Ovary (tissue), 9 donors: ENCODE data around the gene FGD2. TPM values are rescaled to one million over a fixed set of nuclear protein-coding genes. Genes with fewer than 3 reads are reported as not detected.

Source experiments
- DNase-seq, 5 donors: peaks; one replicate each; pipeline ENCODE4 v3.0.0-alpha.2; 2019 to 2020
- H3K27ac ChIP-seq, 2 donors: fragments of 200-600 bp; one replicate each; pipeline versions ENCODE4 v1.5.1 to v1.8.0; 2019 to 2022
- H3K27me3 ChIP-seq: fragments of 200-600 bp; one replicate; pipeline ENCODE4 v1.8.0; 2022
- H3K36me3 ChIP-seq: fragments of 200-600 bp; sonication (generic); one replicate; pipeline ENCODE4 v1.5.1; 2019
- H3K4me1 ChIP-seq: one replicate; pipeline ENCODE4 v1.8.1; 2013; ENCODE audit warnings: mild to moderate bottlenecking, moderate library complexity; ENCODE audit not compliant: insufficient read depth
- H3K4me3 ChIP-seq: fragments of 200-600 bp; sonication (generic); one replicate; pipeline ENCODE4 v1.5.1; 2017
- H3K9me3 ChIP-seq, 2 donors: fragments of 200-600 bp in 1 of 2; sonication (generic) in 1 of 2; one replicate each; pipeline versions ENCODE4 v1.5.1 to v1.8.1; 2013 to 2019; ENCODE audit warnings: mild to moderate bottlenecking in 1 of 2, moderate library complexity in 1 of 2
- CTCF ChIP-seq, 3 donors: fragments of 450-650 bp in 2 of 3; fragments of 200-600 bp in 1 of 3; IDR thresholded peaks; one replicate each; pipeline versions ENCODE4 v1.5.1 to v1.8.0; 2016 to 2022; ENCODE audit warnings: antibody characterized with exemption in 3 of 3, mild to moderate bottlenecking in 1 of 3
- EP300 ChIP-seq: sonication (generic); formaldehyde crosslinking; IDR thresholded peaks from one replicate; pipeline ENCODE4 v1.6.1; 2017; ENCODE audit warnings: antibody characterized with exemption
- POLR2A ChIP-seq: fragments of 450-650 bp; IDR thresholded peaks from one replicate; pipeline ENCODE4 v1.6.1; 2017; ENCODE audit warnings: antibody characterized with exemption, mild to moderate bottlenecking, moderate library complexity
- WGBS, 3 donors: extraction: QIAGEN DNeasy Blood & Tissue Kit in 1 of 3; methylation state at CpG; one replicate each; pipeline versions ENCODE4 v1.1.5 to v1.1.7; 2013 to 2017; 5-methylcytosine and 5-hydroxymethylcytosine counted together
- intact Hi-C, 4 donors: fragments of 100-400 bp; cut with DNase I; formaldehyde crosslinking; loops; one replicate each; pipeline versions ENCODE4 v1.11.0 to v1.15.1; 2022 to 2023
- polyA plus RNA-seq, 2 donors: library from polyadenylated mRNA; stranded (reverse); fragments of 200-250 nt in 1 of 2; fragments of 350-450 nt in 1 of 2; fragmentation: Illumina TruSeq in 1 of 2; extraction: RNeasy Lipid Tissue Mini Kit (QIAGEN cat#74804) in 1 of 2; gene quantifications; one replicate each; pipeline ENCODE4 v1.2.3, GENCODE V29; 2013 to 2014
- total RNA-seq, 7 donors: library from RNA; depleted of rRNA in 2 of 7; stranded (reverse); fragments of >200 nt in 2 of 7; fragmentation: NEBNext Ultra II Directional in 3 of 7; extraction: Animal tissue kit (Norgen Biotek cat#: 25700) in 3 of 7; gene quantifications; one replicate each; pipeline versions ENCODE4 v1.1.0 to v1.2.4, GENCODE V29; 2016 to 2023
- donor health status: DM: no; HTN: no; CAD: no; lungs with moderate emphysema.
- donor health status: DM: no; HTN: no; CAD: no.
- donor health status: Bipolar disorder and iron deficiency.
- donor health status: DM: yes; HTN: yes; CAD: no.
- donor health status: DM: no; HTN: no; CAD: no.
- donor health status: DM: yes; HTN: yes; CAD: no.

Gene FGD2
- total and polyA plus RNA-seq, 9 donors: 2.3 to 13.6 (median 4.1) TPM

GRCh38 chr6:37017606-37018197, 12.2 kb downstream of the FGD2 start:
- Histone ChIP-seq H3K4me3 (no peak overlapping the region), H3K36me3 (no peaks in the 10 kb centered on the region), H3K9me3 (no peaks in the 10 kb centered on the region), H3K27ac (no peak overlapping the region), H3K4me1 (no peaks in the 10 kb centered on the region), H3K27me3 (no peaks in the 10 kb centered on the region)
- TF ChIP-seq EP300: no peak
- TF ChIP-seq CTCF (IDR thresholded peaks at IDR 0.05): no peak
- no peak for TF ChIP-seq POLR2A
- WGBS, 3 donors: 58 to 65% (median 60%) methylated on average over 5 of the region's 5 CpGs
- intact Hi-C loops: loop anchor here (5.0 to 10.0 kb wide), 4 partner anchors 130 to 253 kb away; partner anchors contain the start of gene C6orf89 (in 2 of the 4)
- no peak for DNase-seq

GRCh38 chr6:37018198-37019064, 13.0 kb downstream of the FGD2 start:
- H3K36me3 ChIP-seq: no peaks in the 10 kb centered on the region
- 6 to 13% (median 6%) methylated on average over 8 of the region's 8 CpGs for WGBS, 3 donors
- no peak overlapping the region for H3K4me3 ChIP-seq
- no peaks in the 10 kb centered on the region for H3K9me3 ChIP-seq
- no peaks in the 10 kb centered on the region for H3K4me1 ChIP-seq
- intact Hi-C loops: loop anchor here (5.0 to 10.0 kb wide), 4 partner anchors 131 to 254 kb away; partner anchors contain the start of gene C6orf89 (in 2 of the 4)
- TF ChIP-seq POLR2A: no peak
- TF ChIP-seq CTCF (IDR thresholded peaks at IDR 0.05): peak; percentile 70 to 81 (median 80)
- no peak for TF ChIP-seq EP300
- no peaks in the 10 kb centered on the region for H3K27me3 ChIP-seq
- H3K27ac ChIP-seq: no peak overlapping the region
- DNase-seq: peak; percentile 89 to 94 (median 91)

GRCh38 chr6:37019065-37019450, 13.6 kb downstream of the FGD2 start:
- TF ChIP-seq EP300 (no peak), POLR2A (no peak), CTCF (IDR thresholded peaks at IDR 0.05) (no peak)
- no peak for DNase-seq
- Histone ChIP-seq H3K27ac (no peak overlapping the region), H3K36me3 (no peaks in the 10 kb centered on the region), H3K4me1 (no peaks in the 10 kb centered on the region), H3K27me3 (no peaks in the 10 kb centered on the region), H3K4me3 (no peak overlapping the region), H3K9me3 (no peaks in the 10 kb centered on the region)
- WGBS, 3 donors: 35 to 54% (median 52%) methylated on average over 2 of the region's 2 CpGs
- intact Hi-C loops: loop anchor here (5.0 to 10.0 kb wide), 4 partner anchors 132 to 254 kb away; partner anchors contain the start of gene C6orf89 (in 2 of the 4)

GRCh38 chr6:37020381-37020780, 14.9 kb downstream of the FGD2 start:
- intact Hi-C loops: no loop called here
- Histone ChIP-seq H3K27ac (no peak overlapping the region), H3K9me3 (no peaks in the 10 kb centered on the region), H3K36me3 (no peaks in the 10 kb centered on the region), H3K27me3 (no peaks in the 10 kb centered on the region), H3K4me1 (no peaks in the 10 kb centered on the region), H3K4me3 (no peak overlapping the region)
- DNase-seq: no peak
- TF ChIP-seq EP300 (no peak), POLR2A (no peak), CTCF (IDR thresholded peaks at IDR 0.05) (no peak)
- 70 to 73% (median 71%) methylated on average over 12 of the region's 12 CpGs for WGBS, 3 donors
